Esophagus (tissue), 2 donors: ENCODE results near the gene ELMO1. TPM values are rescaled to one million over a fixed set of nuclear protein-coding genes. Genes with fewer than 3 reads are reported as not detected.

Source experiments
- H3K27ac ChIP-seq, 2 donors: one replicate each; pipeline ENCODE4 v1.5.1; 2013; ENCODE audit warnings: low read depth in 2 of 2, mild to moderate bottlenecking in 2 of 2, inconsistent platforms in 1 of 2, low read length in 1 of 2, moderate library complexity in 1 of 2
- H3K27me3 ChIP-seq, 2 donors: one replicate each; pipeline ENCODE4 v1.6.1; 2013; ENCODE audit warnings: low read length in 2 of 2, control low read depth in 1 of 2, mild to moderate bottlenecking in 1 of 2; ENCODE audit not compliant: insufficient read depth in 2 of 2, control insufficient read depth in 1 of 2
- H3K36me3 ChIP-seq, 2 donors: one replicate each; pipeline ENCODE4 v1.6.1; 2013; ENCODE audit warnings: low read length in 1 of 2; ENCODE audit not compliant: control insufficient read depth in 2 of 2, insufficient read depth in 2 of 2
- H3K4me1 ChIP-seq, 2 donors: one replicate each; pipeline ENCODE4 v1.6.1; 2013; ENCODE audit warnings: low read length in 1 of 2; ENCODE audit not compliant: control insufficient read depth in 2 of 2, insufficient read depth in 2 of 2
- H3K4me3 ChIP-seq, 2 donors: one replicate each; pipeline ENCODE4 v1.5.1; 2013; ENCODE audit warnings: low read length in 2 of 2, mild to moderate bottlenecking in 2 of 2, low read depth in 1 of 2, moderate library complexity in 1 of 2
- H3K9me3 ChIP-seq, 2 donors: one replicate each; pipeline ENCODE4 v1.6.1; 2013; ENCODE audit warnings: mild to moderate bottlenecking in 2 of 2, low read depth in 1 of 2, low read length in 1 of 2, moderate library complexity in 1 of 2; ENCODE audit not compliant: control insufficient read depth in 2 of 2, insufficient read depth in 1 of 2
- WGBS, 2 donors: extraction: QIAGEN DNeasy Blood & Tissue Kit; methylation state at CpG; one replicate each; pipeline ENCODE4 v1.1.7; 2013; 5-methylcytosine and 5-hydroxymethylcytosine counted together
- polyA plus RNA-seq, 2 donors: library from polyadenylated mRNA; stranded (reverse); fragments of 200-250 nt; gene quantifications; one replicate each; pipeline ENCODE4 v1.2.3, GENCODE V29; 2013
- donor health status: healthy with polysubstance abuse.
- donor health status: Bipolar disorder and iron deficiency.

Gene ELMO1
- polyA plus RNA-seq, 2 donors: 1.5 to 2.9 TPM

- Histone ChIP-seq H3K27ac (no peak overlapping the region), H3K36me3 (no peaks in the 10 kb centered on the region)
- whole genome bisulfite sequencing, 2 donors: 86 to 90% methylated on average over 3 of the region's 3 CpGs
Measured at GRCh38 chr7:37282927-37283326, 165.7 kb downstream of the ELMO1 start.

GRCh38 chr7:37282093-37282444 lies 166.6 kb downstream of the ELMO1 start:
- Histone ChIP-seq H3K9me3 (no peaks in the 10 kb centered on the region), H3K27ac (no peak overlapping the region), H3K4me1 (peaks cover 4 to 5% of the 10 kb centered on the region in 2 donors), H3K27me3 (no peaks in the 10 kb centered on the region), H3K36me3 (no peaks in the 10 kb centered on the region), H3K4me3 (no peak overlapping the region)
- 76 to 79% methylated on average over 4 of the region's 4 CpGs for WGBS, 2 donors

More at GRCh38 chr7:37282927-37283326, 165.7 kb downstream of the ELMO1 start:
- H3K9me3 ChIP-seq: no peaks in the 10 kb centered on the region
- peaks cover 4 to 5% of the 10 kb centered on the region in 2 donors for H3K4me1 ChIP-seq
- no peaks in the 10 kb centered on the region for H3K27me3 ChIP-seq
- no peak overlapping the region for H3K4me3 ChIP-seq

- Histone ChIP-seq H3K27me3 (no peaks in the 10 kb centered on the region), H3K27ac (no peak overlapping the region), H3K36me3 (no peaks in the 10 kb centered on the region), H3K4me1 (peaks cover 4 to 5% of the 10 kb centered on the region in 2 donors), H3K4me3 (no peak overlapping the region), H3K9me3 (no peaks in the 10 kb centered on the region)
- 59 to 60% methylated on average over 5 of the region's 5 CpGs for WGBS, 2 donors
Measured at GRCh38 chr7:37281368-37282092, 167.1 kb downstream of the ELMO1 start.

- no peaks in the 10 kb centered on the region for H3K9me3 ChIP-seq
- no peak overlapping the region for H3K27ac ChIP-seq
- H3K4me3 ChIP-seq: no peak overlapping the region
- H3K4me1 ChIP-seq: no peaks in the 10 kb centered on the region
- WGBS, 2 donors: 93 to 96% methylated on average over 3 of the region's 3 CpGs
- H3K36me3 ChIP-seq: no peaks in the 10 kb centered on the region
- H3K27me3 ChIP-seq: no peaks in the 10 kb centered on the region
Measured at GRCh38 chr7:37277513-37277912, 171.2 kb downstream of the ELMO1 start.

GRCh38 chr7:37275078-37275710 lies 173.5 kb downstream of the ELMO1 start:
- Histone ChIP-seq H3K36me3 (no peaks in the 10 kb centered on the region), H3K4me3 (no peak overlapping the region), H3K9me3 (no peaks in the 10 kb centered on the region), H3K4me1 (no peaks in the 10 kb centered on the region), H3K27ac (no peak overlapping the region), H3K27me3 (no peaks in the 10 kb centered on the region)
- WGBS, 2 donors: 69 to 72% methylated on average over 5 of the region's 5 CpGs

- 74 to 85% methylated on average over 2 of the region's 2 CpGs for WGBS, 2 donors
- H3K27me3 ChIP-seq: no peaks in the 10 kb centered on the region
Measured at GRCh38 chr7:37273891-37274290, 174.8 kb downstream of the ELMO1 start.

GRCh38 chr7:37269711-37270508 lies 178.8 kb downstream of the ELMO1 start:
- Histone ChIP-seq H3K4me1 (no peaks in the 10 kb centered on the region), H3K27me3 (no peaks in the 10 kb centered on the region), H3K36me3 (no peaks in the 10 kb centered on the region), H3K9me3 (no peaks in the 10 kb centered on the region), H3K27ac (no peak overlapping the region), H3K4me3 (no peak overlapping the region)
- 78 to 82% methylated on average over 6 of the region's 6 CpGs for WGBS, 2 donors

More at GRCh38 chr7:37273891-37274290, 174.8 kb downstream of the ELMO1 start:
- Histone ChIP-seq H3K4me3 (no peak overlapping the region), H3K9me3 (no peaks in the 10 kb centered on the region), H3K27ac (no peak overlapping the region), H3K4me1 (no peaks in the 10 kb centered on the region), H3K36me3 (no peaks in the 10 kb centered on the region)

GRCh38 chr7:37267251-37267650 lies 181.4 kb downstream of the ELMO1 start:
- WGBS, 2 donors: 95 to 96% methylated on average over 8 of the region's 8 CpGs

GRCh38 chr7:37265876-37266275 lies 182.8 kb downstream of the ELMO1 start:
- no peaks in the 10 kb centered on the region for H3K27me3 ChIP-seq
- H3K36me3 ChIP-seq: no peaks in the 10 kb centered on the region
- no peak overlapping the region for H3K4me3 ChIP-seq
- H3K4me1 ChIP-seq: no peaks in the 10 kb centered on the region
- H3K27ac ChIP-seq: no peak overlapping the region
- 77 to 92% methylated on average over 7 of the region's 7 CpGs for WGBS, 2 donors
- H3K9me3 ChIP-seq: no peaks in the 10 kb centered on the region

More at GRCh38 chr7:37267251-37267650, 181.4 kb downstream of the ELMO1 start:
- H3K36me3 ChIP-seq: no peaks in the 10 kb centered on the region
- H3K9me3 ChIP-seq: no peaks in the 10 kb centered on the region
- H3K27me3 ChIP-seq: no peaks in the 10 kb centered on the region
- no peaks in the 10 kb centered on the region for H3K4me1 ChIP-seq
- no peak overlapping the region for H3K27ac ChIP-seq
- no peak overlapping the region for H3K4me3 ChIP-seq
